Esophagus muscularis mucosa (tissue), 4 donors: ENCODE measurements around the gene MAD2L2. TPM values are rescaled to one million over a fixed set of nuclear protein-coding genes. Genes with fewer than 3 reads are reported as not detected.
"Not testable (repeated sequence)": the region's sequence is repeated elsewhere in the genome, so short reads cannot be mapped to it uniquely, and the experiment has no call there.

Experiments
- DNase-seq: peaks from one replicate; pipeline ENCODE4 v3.0.0-alpha.2; 2017; ENCODE audit errors: extremely low spot score
- H3K27ac ChIP-seq, 4 donors: fragments of 200-600 bp; sonication (generic); replicated peaks in 1 of 4; 1 replicate in 3 of 4; 2 replicates in 1 of 4; pipeline ENCODE4 v1.5.1; 2016 to 2019; ENCODE audit warnings: mild to moderate bottlenecking in 1 of 4
- H3K27me3 ChIP-seq, 4 donors: fragments of 200-600 bp; sonication (generic); one replicate each; pipeline versions ENCODE4 v1.5.1 to v1.6.0; 2016 to 2019
- H3K36me3 ChIP-seq, 4 donors: fragments of 200-600 bp; sonication (generic); one replicate each; pipeline ENCODE4 v1.5.1; 2016 to 2019
- H3K4me1 ChIP-seq, 4 donors: fragments of 200-600 bp; sonication (generic); one replicate each; pipeline ENCODE4 v1.5.1; 2016 to 2019
- H3K4me3 ChIP-seq, 4 donors: fragments of 200-600 bp; sonication (generic); 1 replicate in 2 of 4; 2 replicates in 2 of 4; pipeline ENCODE4 v1.5.1; 2016 to 2019; ENCODE audit warnings: mild to moderate bottlenecking in 4 of 4, moderate library complexity in 1 of 4
- H3K9me3 ChIP-seq, 4 donors: fragments of 200-600 bp; sonication (generic); 1 replicate in 3 of 4; 2 replicates in 1 of 4; pipeline ENCODE4 v1.5.1; 2016 to 2019
- CTCF ChIP-seq, 3 experiments: fragments of 200-600 bp in 2 of 3; fragments of 450-650 bp in 1 of 3; sonication (generic) in 2 of 3; IDR thresholded peaks; one replicate each; pipeline ENCODE4 v1.5.1; 2017 to 2019; ENCODE audit warnings: antibody characterized with exemption in 3 of 3, mild to moderate bottlenecking in 2 of 3, moderate library complexity in 1 of 3
- EP300 ChIP-seq: sonication (generic); formaldehyde crosslinking; IDR thresholded peaks from one replicate; pipeline ENCODE4 v1.6.1; 2017; ENCODE audit warnings: antibody characterized with exemption
- POLR2A ChIP-seq: fragments of 450-650 bp; IDR thresholded peaks from one replicate; pipeline ENCODE4 v1.6.1; 2017; ENCODE audit warnings: antibody characterized with exemption, moderate library complexity, mild to moderate bottlenecking, low read depth
- POLR2AphosphoS5 ChIP-seq, 2 donors: sonication (generic); formaldehyde crosslinking; IDR thresholded peaks; one replicate each; pipeline ENCODE4 v1.6.1; 2017; ENCODE audit warnings: antibody characterized with exemption in 2 of 2
- WGBS: methylation state at CpG from one replicate; pipeline ENCODE4 v1.1.5; 2018; 5-methylcytosine and 5-hydroxymethylcytosine counted together
- intact Hi-C: fragments of 100-400 bp; cut with DNase I; formaldehyde crosslinking; loops from one replicate; pipeline ENCODE4 v1.15.1; 2023
- total RNA-seq, 4 donors: library from RNA; depleted of rRNA; stranded (reverse); fragments of >200 nt; gene quantifications; one replicate each; pipeline versions ENCODE4 v1.1.0 to v1.2.1, GENCODE V29; 2016

MAD2L2 gene
- total RNA-seq, 4 donors from 2014 or later, result 31.6 to 51.7 (median 42.4) TPM

GRCh38 chr1:11645270-11645669 is 35.7 kb downstream of the MAD2L2 start:
- Histone ChIP-seq H3K4me3 (no peak overlapping the region), H3K4me1 (peaks cover 22 to 31% (median 28%) of the 10 kb centered on the region in 4 donors), H3K9me3 (no peaks in the 10 kb centered on the region), H3K27me3 (peaks cover 0 to 70% (median 8%) of the 10 kb centered on the region in 4 donors), H3K36me3 (no peaks in the 10 kb centered on the region), H3K27ac (no peak overlapping the region)
- intact Hi-C loops, result no loop called here
- no peak for DNase-seq
- 88% methylated on average over 5 of the region's 5 CpGs for WGBS
- TF ChIP-seq CTCF (IDR thresholded peaks at IDR 0.05) (no peak), POLR2AphosphoS5 (IDR thresholded peaks at IDR 0.05) (no peak), EP300 (no peak), POLR2A (no peak)

GRCh38 chr1:11643782-11644181 is 37.2 kb downstream of the MAD2L2 start:
- H3K27me3 ChIP-seq, result peaks cover 0 to 55% (median 2%) of the 10 kb centered on the region in 4 donors
- no peak for DNase-seq
- 42% methylated on average over 5 of the region's 5 CpGs for WGBS
- H3K9me3 ChIP-seq, result no peaks in the 10 kb centered on the region
- peaks cover 11 to 16% (median 13%) of the 10 kb centered on the region in 4 donors for H3K4me1 ChIP-seq
- H3K36me3 ChIP-seq, result no peaks in the 10 kb centered on the region
- no peak overlapping the region for H3K4me3 ChIP-seq
- intact Hi-C loops, result loop anchor here (5.0 kb wide), 2 partner anchors 306 to 401 kb away; no protein-coding TSS in a partner anchor
- H3K27ac ChIP-seq, result no peak overlapping the region
- TF ChIP-seq POLR2AphosphoS5 (IDR thresholded peaks at IDR 0.05), result no peak

GRCh38 chr1:11642418-11643017 is 38.4 kb downstream of the MAD2L2 start:
- not testable (repeated sequence) for H3K4me1 ChIP-seq, H3K4me3 ChIP-seq, H3K9me3 ChIP-seq, H3K27ac ChIP-seq, H3K36me3 ChIP-seq, DNase-seq
- intact Hi-C loops, result loop anchor here (5.0 kb wide), 2 partner anchors 305 to 400 kb away; no protein-coding TSS in a partner anchor
- peaks cover 0 to 51% (median 0%) of the 10 kb centered on the region in 4 donors for H3K27me3 ChIP-seq
- 63% methylated on average over 16 of the region's 18 CpGs for WGBS
- TF ChIP-seq POLR2AphosphoS5 (IDR thresholded peaks at IDR 0.05) (peak in 1 of 2 donors; percentile 9), CTCF (IDR thresholded peaks at IDR 0.05) (peak; percentile 92 to 99 (median 94))

GRCh38 chr1:11641776-11642305 is 39.1 kb downstream of the MAD2L2 start:
- intact Hi-C loops, result loop anchor here (5.0 kb wide), 2 partner anchors 305 to 400 kb away; no protein-coding TSS in a partner anchor
- WGBS, result 46% methylated on average over 3 of the region's 5 CpGs
- peaks cover 0 to 3% (median 1%) of the 10 kb centered on the region in 4 donors for H3K4me1 ChIP-seq
- H3K4me3 ChIP-seq, result no peak overlapping the region
- peaks cover 0 to 54% (median 0%) of the 10 kb centered on the region in 4 donors for H3K27me3 ChIP-seq
- no peaks in the 10 kb centered on the region for H3K36me3 ChIP-seq
- H3K27ac ChIP-seq, result no peak overlapping the region
- DNase-seq, result no peak
- no peaks in the 10 kb centered on the region for H3K9me3 ChIP-seq
- TF ChIP-seq POLR2AphosphoS5 (IDR thresholded peaks at IDR 0.05) (no peak), EP300 (no peak)

GRCh38 chr1:11640944-11641343 is 40.0 kb downstream of the MAD2L2 start:
- WGBS, result 61% methylated on average over 6 of the region's 6 CpGs
- intact Hi-C loops, result loop anchor here (5.0 kb wide), 2 partner anchors 304 to 399 kb away; no protein-coding TSS in a partner anchor
- H3K4me3 ChIP-seq, result no peak overlapping the region
- H3K9me3 ChIP-seq, result no peaks in the 10 kb centered on the region
- H3K36me3 ChIP-seq, result no peaks in the 10 kb centered on the region
- peaks cover 0 to 55% (median 0%) of the 10 kb centered on the region in 4 donors for H3K27me3 ChIP-seq
- H3K27ac ChIP-seq, result no peak overlapping the region
- DNase-seq, result no peak
- peaks cover 0 to 3% (median 1%) of the 10 kb centered on the region in 4 donors for H3K4me1 ChIP-seq
- no peak for TF ChIP-seq POLR2A
- TF ChIP-seq EP300, result no peak
- TF ChIP-seq CTCF (IDR thresholded peaks at IDR 0.05), result no peak
- no peak for TF ChIP-seq POLR2AphosphoS5 (IDR thresholded peaks at IDR 0.05)
